PC-3 (cell line): ENCODE data around the gene NUP62.

Experiments used
- EZH2phosphoT487 ChIP-seq: fragments of 300-600 bp; sonication (generic); IDR thresholded peaks from 2 replicates; pipeline ENCODE4 v1.6.1; 2018; ENCODE audit warnings: mild to moderate bottlenecking, antibody characterized with exemption, low read length, borderline replicate concordance
- TF ChIP-seq, protein P1 (sequence below): fragments of 300-600 bp; sonication (generic); conservative IDR thresholded peaks from 2 replicates; pipeline ENCODE4 v1.5.1; 2017; ENCODE audit warnings: antibody characterized with exemption, low read depth, mild to moderate bottlenecking, low read length

DNA sequence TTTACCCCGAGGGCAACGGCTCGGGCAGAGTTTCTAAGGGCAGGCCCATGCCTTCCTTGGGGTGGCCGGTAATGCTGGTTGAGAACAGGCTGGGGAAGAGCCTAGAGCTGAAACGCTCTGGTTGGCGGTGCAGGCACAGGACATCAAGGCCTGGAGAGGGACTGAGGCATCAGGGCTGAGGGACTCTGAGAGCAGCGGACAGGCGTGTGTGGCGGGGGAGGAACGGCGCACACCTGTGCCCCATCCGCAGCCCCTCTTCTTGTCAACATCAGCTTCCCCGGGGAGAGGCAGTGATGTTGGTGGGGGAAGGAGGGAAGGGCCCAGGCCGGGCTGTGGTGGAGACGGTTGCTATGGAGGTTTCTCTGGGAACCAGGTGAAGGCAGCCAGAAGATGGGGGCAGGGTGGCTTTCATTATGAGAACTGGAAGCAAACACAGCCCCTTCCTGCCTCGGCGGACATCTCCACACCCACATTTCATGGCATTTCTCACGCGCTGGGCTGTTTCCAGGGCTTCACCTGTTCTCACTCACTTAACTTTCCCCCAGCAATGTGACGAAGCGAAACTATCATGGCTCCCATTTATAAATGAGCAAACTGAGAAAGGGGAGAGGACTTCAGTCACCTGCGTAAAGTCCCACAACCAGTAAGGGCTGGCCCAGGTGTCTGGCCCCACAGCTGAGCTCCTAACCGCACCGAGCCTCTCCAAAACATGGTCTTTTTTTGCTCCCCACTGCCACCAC, 8.5 kb downstream of the NUP62 start:
- TF ChIP-seq, protein P1, sequence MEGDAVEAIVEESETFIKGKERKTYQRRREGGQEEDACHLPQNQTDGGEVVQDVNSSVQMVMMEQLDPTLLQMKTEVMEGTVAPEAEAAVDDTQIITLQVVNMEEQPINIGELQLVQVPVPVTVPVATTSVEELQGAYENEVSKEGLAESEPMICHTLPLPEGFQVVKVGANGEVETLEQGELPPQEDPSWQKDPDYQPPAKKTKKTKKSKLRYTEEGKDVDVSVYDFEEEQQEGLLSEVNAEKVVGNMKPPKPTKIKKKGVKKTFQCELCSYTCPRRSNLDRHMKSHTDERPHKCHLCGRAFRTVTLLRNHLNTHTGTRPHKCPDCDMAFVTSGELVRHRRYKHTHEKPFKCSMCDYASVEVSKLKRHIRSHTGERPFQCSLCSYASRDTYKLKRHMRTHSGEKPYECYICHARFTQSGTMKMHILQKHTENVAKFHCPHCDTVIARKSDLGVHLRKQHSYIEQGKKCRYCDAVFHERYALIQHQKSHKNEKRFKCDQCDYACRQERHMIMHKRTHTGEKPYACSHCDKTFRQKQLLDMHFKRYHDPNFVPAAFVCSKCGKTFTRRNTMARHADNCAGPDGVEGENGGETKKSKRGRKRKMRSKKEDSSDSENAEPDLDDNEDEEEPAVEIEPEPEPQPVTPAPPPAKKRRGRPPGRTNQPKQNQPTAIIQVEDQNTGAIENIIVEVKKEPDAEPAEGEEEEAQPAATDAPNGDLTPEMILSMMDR, result no peak
- TF ChIP-seq EZH2phosphoT487, result no peak
